ENCODE measurements around the gene HOXA4.

HOXA4 gene

DNA sequence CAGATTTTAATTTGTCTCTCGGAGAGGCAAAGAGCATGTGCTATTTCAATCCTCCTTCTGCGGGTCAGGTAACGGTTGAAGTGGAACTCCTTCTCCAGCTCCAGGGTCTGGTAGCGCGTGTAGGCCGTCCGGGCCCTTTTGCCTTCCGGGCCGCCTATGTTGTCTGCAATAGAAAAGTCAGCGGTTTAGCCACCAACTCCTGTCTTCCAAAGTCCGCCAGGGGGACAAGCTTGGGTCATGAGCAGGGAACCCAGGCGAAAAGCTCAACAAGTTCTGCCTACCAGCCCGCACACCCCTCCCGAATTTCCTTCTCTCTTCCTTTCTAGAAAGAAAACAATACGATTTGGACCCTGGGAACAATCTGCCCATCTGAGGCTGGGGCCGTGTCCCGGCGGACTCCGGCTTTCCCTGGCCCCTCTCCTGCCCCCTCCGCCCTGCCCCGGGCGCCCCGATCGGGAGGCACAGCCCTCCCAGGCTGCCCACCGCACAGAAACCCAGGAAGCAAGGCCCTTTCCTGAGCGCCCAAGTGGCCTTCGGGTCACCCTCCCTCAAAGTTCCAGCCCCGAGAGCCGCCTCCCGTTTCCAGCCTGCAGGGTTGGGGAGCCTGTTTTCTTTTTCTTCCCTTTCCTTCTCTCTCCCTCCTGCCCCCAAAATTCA, 11.5 kb upstream of the HOXA4 start:
- TF ChIP-seq, protein P1, sequence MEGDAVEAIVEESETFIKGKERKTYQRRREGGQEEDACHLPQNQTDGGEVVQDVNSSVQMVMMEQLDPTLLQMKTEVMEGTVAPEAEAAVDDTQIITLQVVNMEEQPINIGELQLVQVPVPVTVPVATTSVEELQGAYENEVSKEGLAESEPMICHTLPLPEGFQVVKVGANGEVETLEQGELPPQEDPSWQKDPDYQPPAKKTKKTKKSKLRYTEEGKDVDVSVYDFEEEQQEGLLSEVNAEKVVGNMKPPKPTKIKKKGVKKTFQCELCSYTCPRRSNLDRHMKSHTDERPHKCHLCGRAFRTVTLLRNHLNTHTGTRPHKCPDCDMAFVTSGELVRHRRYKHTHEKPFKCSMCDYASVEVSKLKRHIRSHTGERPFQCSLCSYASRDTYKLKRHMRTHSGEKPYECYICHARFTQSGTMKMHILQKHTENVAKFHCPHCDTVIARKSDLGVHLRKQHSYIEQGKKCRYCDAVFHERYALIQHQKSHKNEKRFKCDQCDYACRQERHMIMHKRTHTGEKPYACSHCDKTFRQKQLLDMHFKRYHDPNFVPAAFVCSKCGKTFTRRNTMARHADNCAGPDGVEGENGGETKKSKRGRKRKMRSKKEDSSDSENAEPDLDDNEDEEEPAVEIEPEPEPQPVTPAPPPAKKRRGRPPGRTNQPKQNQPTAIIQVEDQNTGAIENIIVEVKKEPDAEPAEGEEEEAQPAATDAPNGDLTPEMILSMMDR (conservative IDR thresholded peaks at IDR 0.05) = no peak
- TF ChIP-seq ZFX (IDR thresholded peaks at IDR 0.05) = no peak
- H3K27ac ChIP-seq = no peak overlapping the region

DNA sequence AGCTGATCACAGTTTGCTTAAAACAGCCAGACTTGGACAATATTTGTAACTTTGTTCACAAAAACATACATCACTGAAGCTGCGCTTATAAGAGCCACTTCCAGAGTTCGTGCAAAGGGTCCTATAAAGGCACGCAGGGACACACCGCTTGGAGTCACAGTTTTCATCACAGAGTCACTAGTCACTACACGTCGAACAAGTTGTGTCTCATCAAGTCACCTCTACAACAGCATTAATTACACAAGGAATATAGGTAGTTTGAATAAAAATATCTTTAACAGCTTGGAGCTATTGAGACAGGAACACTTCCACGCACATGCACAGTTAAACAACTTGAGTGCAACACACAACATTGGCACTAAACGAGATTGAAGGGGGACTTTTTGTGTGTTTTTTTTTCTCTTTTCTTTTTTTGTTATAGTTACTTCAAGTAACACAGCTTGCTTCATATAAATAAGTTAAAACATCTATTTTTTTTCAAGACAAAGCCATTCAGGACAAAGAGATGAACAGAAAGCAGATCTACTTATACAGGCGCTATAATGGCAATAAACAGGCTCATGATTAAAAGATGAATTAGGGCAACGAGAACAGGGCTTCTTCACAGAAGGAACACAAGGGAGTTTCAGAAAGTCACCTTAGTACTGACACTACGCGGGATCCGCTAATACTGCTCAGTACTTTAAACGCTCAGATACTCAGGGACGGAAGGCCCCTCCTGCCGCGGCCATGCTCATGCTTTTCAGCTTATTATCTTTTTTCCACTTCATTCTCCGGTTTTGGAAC, 10.8 kb upstream of the HOXA4 start:
- no peak overlapping the region for H3K27ac ChIP-seq
- TF ChIP-seq, protein P1 (conservative IDR thresholded peaks at IDR 0.05) = no peak
- TF ChIP-seq ZFX (IDR thresholded peaks at IDR 0.05) = no peak

- TF ChIP-seq, protein P1 (conservative IDR thresholded peaks at IDR 0.05) = no peak
- TF ChIP-seq ZFX (IDR thresholded peaks at IDR 0.05) = no peak
- no peak overlapping the region for H3K27ac ChIP-seq
Measured at GRCh38 chr7:27140126-27140857, 9.7 kb upstream of the HOXA4 start.

- H3K27ac ChIP-seq = no peak overlapping the region
- TF ChIP-seq, protein P1 (conservative IDR thresholded peaks at IDR 0.05) = no peak
- no peak for TF ChIP-seq ZFX (IDR thresholded peaks at IDR 0.05)
Measured at GRCh38 chr7:27139334-27140125, 9.0 kb upstream of the HOXA4 start.

GRCh38 chr7:27138985-27139333, 8.4 kb upstream of the HOXA4 start:
- H3K27ac ChIP-seq = no peak overlapping the region
- no peak for TF ChIP-seq ZFX (IDR thresholded peaks at IDR 0.05)
- TF ChIP-seq, protein P1 (conservative IDR thresholded peaks at IDR 0.05) = no peak

- TF ChIP-seq ZFX (IDR thresholded peaks at IDR 0.05) = no peak
- TF ChIP-seq, protein P1 (conservative IDR thresholded peaks at IDR 0.05) = no peak
- no peak overlapping the region for H3K27ac ChIP-seq
Measured at GRCh38 chr7:27138472-27138871, 7.9 kb upstream of the HOXA4 start.
